ENCODE data around the gene RNASEL. TPM values are rescaled to one million over a fixed set of nuclear protein-coding genes. Genes with fewer than 3 reads are reported as not detected.

Gene RNASEL
- total and polyA plus RNA-seq, 2 donors (not counting 3 experiments of a cell fraction or from before 2014, with no cell fraction given), result 0.59 to 1.9 TPM

- Histone ChIP-seq H3K9me1 (replicated peaks; ENCODE audit: control insufficient read depth, extremely low read depth, insufficient read depth, low read length) (no peaks in the 10 kb centered on the region), H2AFZ (ENCODE audit: low read depth, low read length) (no peak overlapping the region), H3K79me2 (ENCODE audit: control insufficient read depth, insufficient read depth, low read length) (no peaks in the 10 kb centered on the region), H3K4me3 (replicated peaks in 1 of 3; ENCODE audit: insufficient read depth in 1 of 3, low read depth in 1 of 3, low read length in 3 of 3) (no peak overlapping the region), H3K27me3 (ENCODE audit: control insufficient read depth in 2 of 2, insufficient read depth in 2 of 2, low read length in 2 of 2) (no peaks in the 10 kb centered on the region), H3K9ac (replicated peaks; ENCODE audit: extremely low read depth, insufficient read depth, low read length) (no peak overlapping the region), H3K9me3 (replicated peaks; ENCODE audit: control insufficient read depth, insufficient read depth, low read length) (no peaks in the 10 kb centered on the region), H3K36me3 (ENCODE audit: control insufficient read depth in 2 of 2, extremely low read depth in 1 of 2, insufficient read depth in 2 of 2, low read length in 2 of 2) (no peaks in the 10 kb centered on the region), H3K4me2 (ENCODE audit: insufficient read depth, low read length) (no peak overlapping the region), H4K20me1 (replicated peaks; ENCODE audit: control insufficient read depth, extremely low read depth, insufficient read depth, low read length) (no peaks in the 10 kb centered on the region), H3K27ac (ENCODE audit: insufficient read depth, low read depth, low read length) (no peak overlapping the region), H3K4me1 (ENCODE audit: control insufficient read depth, extremely low read depth, insufficient read depth, low read length) (no peaks in the 10 kb centered on the region)
- CTCF ChIA-PET, result interaction anchor here (1.5 kb wide), 1 partner anchor 15 kb away, joined by 5 read pairs; no protein-coding TSS in a partner anchor
- dilution Hi-C loops (cut with MboI; ENCODE audit: extremely low pct_ligation_motif_present, low sequenced_read_pairs) (no loop called here), intact Hi-C loops (cut with micrococcal nuclease) (no loop called here)
- DNase-seq (ENCODE audit: low read depth, low spot score), result no peak
- no peak for TF ChIP-seq EZH2 (IDR thresholded peaks at IDR 0.05; ENCODE audit: borderline replicate concordance, low read depth, low read length, severe bottlenecking)
- BruUV-seq (replicated peaks), result no TSS peak
- FAIRE-seq, result no peak
- POLR2A ChIA-PET, result no interaction called here
Observed at GRCh38 chr1:182580736-182581135, 8.3 kb downstream of the RNASEL start.

DNA sequence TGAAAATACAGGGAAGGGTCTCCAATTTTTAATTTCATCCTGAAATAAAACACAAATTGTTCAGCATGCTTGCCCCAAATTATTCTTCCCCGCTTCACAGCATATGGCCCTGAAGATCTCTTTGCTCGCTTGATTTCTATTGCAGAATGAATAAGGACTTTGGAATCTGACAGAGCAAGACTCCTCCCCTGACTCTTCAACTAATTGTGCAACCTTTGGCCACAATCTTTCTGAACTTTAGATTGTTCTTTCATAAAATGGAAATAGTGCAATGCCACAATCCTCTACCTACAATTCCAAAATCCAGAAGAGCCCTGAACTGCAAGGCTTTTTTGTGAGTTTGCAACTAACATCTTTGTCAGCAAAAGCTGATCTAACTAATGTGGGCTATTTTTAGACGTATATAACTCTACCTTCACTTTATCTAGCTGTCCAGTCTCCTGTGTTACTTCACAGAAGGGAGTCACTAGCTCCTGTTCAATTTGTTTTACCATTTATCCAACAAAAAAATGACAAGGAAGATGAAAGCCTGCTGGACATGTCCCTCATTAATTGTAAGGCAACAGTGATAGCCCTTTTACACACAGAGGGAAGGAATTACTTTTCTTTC lies 13.4 kb downstream of the RNASEL start:
- Histone ChIP-seq H3K36me3 (ENCODE audit: control insufficient read depth in 2 of 2, extremely low read depth in 1 of 2, insufficient read depth in 2 of 2, low read length in 2 of 2) (no peaks in the 10 kb centered on the region), H3K9me1 (replicated peaks; ENCODE audit: control insufficient read depth, extremely low read depth, insufficient read depth, low read length) (no peaks in the 10 kb centered on the region), H3K79me2 (ENCODE audit: control insufficient read depth, insufficient read depth, low read length) (no peaks in the 10 kb centered on the region), H3K27me3 (ENCODE audit: control insufficient read depth in 2 of 2, insufficient read depth in 2 of 2, low read length in 2 of 2) (no peaks in the 10 kb centered on the region), H3K9ac (replicated peaks; ENCODE audit: extremely low read depth, insufficient read depth, low read length) (no peak overlapping the region), H3K9me3 (replicated peaks; ENCODE audit: control insufficient read depth, insufficient read depth, low read length) (no peaks in the 10 kb centered on the region), H3K4me2 (ENCODE audit: insufficient read depth, low read length) (no peak overlapping the region), H3K4me1 (ENCODE audit: control insufficient read depth, extremely low read depth, insufficient read depth, low read length) (no peaks in the 10 kb centered on the region), H3K4me3 (replicated peaks in 1 of 3; ENCODE audit: insufficient read depth in 1 of 3, low read depth in 1 of 3, low read length in 3 of 3) (no peak overlapping the region), H3K27ac (ENCODE audit: insufficient read depth, low read depth, low read length) (no peak overlapping the region), H4K20me1 (replicated peaks; ENCODE audit: control insufficient read depth, extremely low read depth, insufficient read depth, low read length) (no peaks in the 10 kb centered on the region), H2AFZ (ENCODE audit: low read depth, low read length) (no peak overlapping the region)
- TF ChIP-seq MYC (IDR thresholded peaks at IDR 0.05; ENCODE audit: low read depth, low read length) (no peak), MAX (IDR thresholded peaks at IDR 0.05; ENCODE audit: insufficient read depth, insufficient read length) (no peak), CTCF (IDR thresholded peaks at IDR 0.05; ENCODE audit: extremely low read depth in 1 of 2, insufficient read depth in 1 of 2, low read depth in 1 of 2, low read length in 2 of 2) (no peak), GATA2 (IDR thresholded peaks at IDR 0.05; ENCODE audit: insufficient read depth, insufficient read length, low read depth, low read length) (no peak), EZH2 (IDR thresholded peaks at IDR 0.05; ENCODE audit: borderline replicate concordance, low read depth, low read length, severe bottlenecking) (no peak), POLR2AphosphoS5 (IDR thresholded peaks at IDR 0.05; ENCODE audit: insufficient read depth, low read depth, low read length) (no peak), JUN (IDR thresholded peaks at IDR 0.05; ENCODE audit: borderline replicate concordance, insufficient read depth, insufficient read length, low read depth) (no peak), POLR2A (IDR thresholded peaks at IDR 0.05; ENCODE audit: low read depth, low read length) (no peak), FOS (IDR thresholded peaks at IDR 0.05; ENCODE audit: borderline replicate concordance, insufficient read depth, low read length) (no peak)
- FAIRE-seq (no peak), DNase-seq (ENCODE audit: low read depth, low spot score) (no peak)
- dilution Hi-C loops (cut with MboI; ENCODE audit: extremely low pct_ligation_motif_present, low sequenced_read_pairs), result no loop called here
- intact Hi-C loops (cut with micrococcal nuclease), result no loop called here
- no TSS peak for BruUV-seq (replicated peaks)
- ChIA-PET POLR2A (no interaction called here), CTCF (interaction anchor here (1.6 kb wide), 1 partner anchor 20 kb away, joined by 8 read pairs; no protein-coding TSS in a partner anchor)
